HG03103 (cell line): Measurements from ENCODE around the gene EDNRA.
"Not testable (repeated sequence)": the region's sequence is repeated elsewhere in the genome, so short reads cannot be mapped to it uniquely, and the experiment has no call there.

Experiments used
- ATAC-seq: cut with Tn5 transposase; IDR thresholded peaks from one replicate; pipeline ENCODE4 v1.9.1; 2021; ENCODE audit warnings: low read depth; ENCODE audit not compliant: unreplicated experiment

Gene EDNRA

DNA sequence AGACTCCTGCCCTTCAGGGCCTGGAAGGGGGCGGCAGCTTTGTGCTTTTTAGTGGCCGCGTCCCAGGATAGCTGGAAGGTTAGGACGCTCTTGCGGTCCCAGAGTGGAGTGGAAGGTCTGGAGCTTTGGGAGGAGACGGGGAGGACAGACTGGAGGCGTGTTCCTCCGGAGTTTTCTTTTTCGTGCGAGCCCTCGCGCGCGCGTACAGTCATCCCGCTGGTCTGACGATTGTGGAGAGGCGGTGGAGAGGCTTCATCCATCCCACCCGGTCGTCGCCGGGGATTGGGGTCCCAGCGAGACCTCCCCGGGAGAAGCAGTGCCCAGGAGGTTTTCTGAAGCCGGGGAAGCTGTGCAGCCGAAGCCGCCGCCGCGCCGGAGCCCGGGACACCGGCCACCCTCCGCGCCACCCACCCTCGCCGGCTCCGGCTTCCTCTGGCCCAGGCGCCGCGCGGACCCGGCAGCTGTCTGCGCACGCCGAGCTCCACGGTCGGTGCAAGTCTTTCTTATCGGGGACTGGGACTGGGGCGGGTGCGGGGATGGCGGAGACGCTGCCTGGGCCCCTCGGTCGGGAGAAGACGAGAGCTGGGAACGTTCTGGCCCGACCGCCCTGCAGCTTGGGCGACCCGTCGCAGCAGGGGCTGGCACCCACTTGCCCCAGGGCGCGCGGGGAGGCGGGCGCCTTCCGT is at the start of gene EDNRA:
EDNRA (plus strand) TSS at position 207 of the 686 bp plus-strand sequence. CDS start 4,585 bp downstream, outside the sequence.
- ATAC-seq = no peak

DNA sequence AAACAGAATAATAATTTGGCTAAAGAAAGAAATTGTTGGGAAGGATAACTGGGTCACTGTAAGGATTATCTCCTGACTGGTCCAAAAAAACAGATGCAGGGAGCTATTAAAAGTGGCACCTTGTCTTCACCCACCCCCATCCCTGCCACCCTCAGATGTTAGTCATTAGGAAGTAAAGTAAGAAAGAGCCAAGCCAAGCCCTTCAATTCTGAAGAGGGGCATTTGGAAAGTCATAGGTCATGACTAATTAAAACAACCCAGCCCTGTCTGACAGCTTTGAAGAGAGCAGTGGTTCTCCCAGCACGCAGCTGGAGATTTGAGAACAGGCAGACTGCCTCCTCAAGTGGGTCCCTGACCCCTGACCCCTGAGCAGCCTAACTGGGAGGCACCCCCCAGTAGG is 46.5 kb upstream of the EDNRA start:
- ATAC-seq = not testable (repeated sequence)

DNA sequence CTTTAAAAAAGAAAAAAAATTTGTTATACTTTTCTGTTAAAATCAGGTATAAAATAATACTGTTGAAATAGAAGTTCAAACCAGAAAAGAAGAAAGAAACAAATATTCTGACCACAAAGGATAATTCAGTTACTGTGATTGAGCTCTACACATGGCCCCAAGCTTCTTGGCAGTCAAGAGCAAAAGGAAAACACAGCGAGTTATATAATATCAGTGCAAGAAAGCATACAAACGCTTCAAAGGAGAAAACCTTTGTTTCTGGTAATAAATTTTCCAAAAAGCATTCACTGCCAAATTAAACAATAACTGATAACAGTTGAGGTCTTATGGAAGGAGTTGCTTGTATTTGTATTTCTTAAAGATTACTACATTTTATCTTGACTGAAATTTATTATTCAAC is 40.5 kb upstream of the EDNRA start:
- no peak for ATAC-seq

GRCh38 chr4:147447786-147448185 is 33.1 kb upstream of the EDNRA start:
- no peak for ATAC-seq

DNA sequence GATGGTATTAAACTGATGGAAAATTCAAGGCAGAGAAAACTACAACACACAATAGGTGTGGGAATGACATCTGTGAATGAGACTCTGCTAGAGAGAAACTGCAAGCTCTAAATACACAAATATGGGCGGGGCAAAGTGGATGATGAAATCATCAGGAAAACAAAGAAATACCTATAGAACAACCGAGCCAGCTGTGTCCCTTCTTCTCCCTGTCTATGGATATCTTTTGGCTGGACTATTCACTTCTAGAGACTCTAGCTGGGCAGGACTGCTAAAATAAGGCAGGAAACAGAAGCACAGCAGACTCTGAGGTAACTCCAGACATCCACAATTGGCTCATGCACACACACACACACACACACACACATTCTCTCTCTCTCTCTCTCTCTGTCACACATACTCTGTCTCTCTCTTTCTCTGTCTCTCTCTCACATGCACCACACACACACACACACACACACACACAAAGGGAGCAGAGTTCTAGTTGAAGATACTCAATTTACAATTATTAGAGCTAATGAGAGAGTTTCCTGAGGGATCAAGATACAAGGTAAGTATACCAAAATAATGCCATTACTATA is 27.2 kb upstream of the EDNRA start:
- ATAC-seq = no peak

GRCh38 chr4:147456706-147457105 is 24.2 kb upstream of the EDNRA start:
- no peak for ATAC-seq

DNA sequence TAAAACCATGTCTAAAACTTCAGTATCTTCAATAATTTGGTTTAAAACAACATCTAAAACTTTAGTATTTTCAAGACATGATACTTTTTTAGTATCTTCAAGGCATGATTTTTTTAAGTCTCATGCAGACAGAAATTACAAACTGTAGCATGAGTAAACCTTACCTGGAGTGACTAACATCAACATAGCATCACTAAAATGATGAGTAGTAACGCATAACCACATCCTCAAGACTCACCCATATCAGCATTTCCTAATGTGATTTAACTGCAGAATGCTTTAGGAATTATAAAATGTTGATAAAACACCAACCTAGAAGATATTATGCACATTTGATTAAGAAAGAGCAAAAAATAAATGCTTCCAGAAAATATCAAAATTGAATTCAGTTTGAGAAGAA is 19.7 kb upstream of the EDNRA start:
- ATAC-seq = no peak

DNA sequence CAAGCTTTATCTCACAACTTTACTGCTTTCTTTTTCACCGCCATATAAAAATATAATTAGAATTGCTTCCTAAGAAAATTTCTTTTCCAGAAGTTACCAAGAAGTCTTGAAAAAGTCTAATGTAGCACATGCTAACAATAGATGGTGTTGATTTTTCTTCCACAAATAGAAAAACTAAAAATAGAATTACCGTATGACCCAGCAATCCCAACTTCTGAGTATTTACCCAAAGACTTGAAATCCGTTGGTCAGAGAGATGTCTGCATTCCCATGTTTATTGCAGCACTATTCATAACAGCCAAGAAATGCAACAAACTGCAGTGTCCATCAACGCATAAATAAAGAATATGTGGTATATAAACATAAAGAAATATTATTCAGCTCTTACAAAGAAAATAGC is 17.8 kb upstream of the EDNRA start:
- ATAC-seq = no peak

DNA sequence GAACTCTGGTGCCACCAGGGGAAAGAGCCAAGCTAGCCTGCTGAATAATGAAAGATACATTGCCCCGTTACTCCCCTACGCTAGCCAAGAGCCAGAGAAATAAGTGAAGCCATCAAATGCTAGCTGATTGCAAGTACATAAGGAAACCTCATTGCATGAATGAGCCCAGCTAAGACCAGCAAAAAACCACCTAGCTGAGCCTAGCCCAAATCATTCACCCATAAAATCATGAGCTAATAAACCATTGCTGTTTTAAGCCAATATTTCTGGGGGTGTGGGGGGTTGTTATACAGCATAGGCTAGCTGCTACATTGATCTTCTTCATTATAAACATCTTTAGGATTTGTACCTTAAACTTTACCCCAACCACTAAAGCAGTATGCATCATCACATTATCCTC is 15.4 kb upstream of the EDNRA start:
- ATAC-seq = no peak

DNA sequence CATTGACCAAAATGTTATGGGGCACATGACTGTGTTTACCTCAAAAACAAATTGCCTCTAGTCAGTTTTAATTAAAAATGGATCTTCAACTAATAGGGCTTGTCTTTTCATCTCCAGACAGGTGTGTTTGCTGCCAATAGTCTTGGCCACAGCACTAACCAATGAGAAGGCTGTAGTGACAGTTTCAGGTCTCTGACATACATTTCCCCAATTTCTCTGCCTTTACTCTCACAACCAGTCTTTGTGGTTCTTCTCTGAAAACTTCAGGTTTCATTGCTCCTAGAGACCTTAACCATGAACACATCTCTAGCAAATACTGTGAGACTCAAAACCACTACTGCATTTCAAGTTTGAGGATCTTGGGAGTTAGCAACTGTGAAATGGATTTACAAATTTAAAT is 3.5 kb upstream of the EDNRA start:
- peak; percentile 81 for ATAC-seq

- no peak for ATAC-seq
These were observed 1.5 kb upstream of the EDNRA start for GRCh38 chr4:147479376-147479775.

DNA sequence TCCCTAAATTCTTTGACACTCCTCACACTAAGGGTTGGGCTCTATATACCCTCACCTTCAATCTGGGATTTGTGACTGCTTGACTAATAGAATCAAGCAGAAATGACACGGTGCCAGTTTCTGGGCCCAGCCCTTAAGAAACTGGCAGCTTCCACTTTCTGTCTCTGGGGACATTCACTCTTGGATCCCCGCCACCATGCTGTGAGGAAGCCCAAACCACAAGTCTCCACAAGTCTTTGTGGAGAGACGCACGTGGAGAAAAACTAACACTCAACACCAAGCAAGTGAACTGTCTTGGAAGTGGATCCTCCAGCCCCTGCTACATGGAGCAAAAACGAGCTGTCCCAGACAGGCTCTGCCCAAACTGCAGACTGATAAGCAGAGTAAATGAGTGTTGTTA is 1.1 kb upstream of the EDNRA start:
- ATAC-seq = no peak

DNA sequence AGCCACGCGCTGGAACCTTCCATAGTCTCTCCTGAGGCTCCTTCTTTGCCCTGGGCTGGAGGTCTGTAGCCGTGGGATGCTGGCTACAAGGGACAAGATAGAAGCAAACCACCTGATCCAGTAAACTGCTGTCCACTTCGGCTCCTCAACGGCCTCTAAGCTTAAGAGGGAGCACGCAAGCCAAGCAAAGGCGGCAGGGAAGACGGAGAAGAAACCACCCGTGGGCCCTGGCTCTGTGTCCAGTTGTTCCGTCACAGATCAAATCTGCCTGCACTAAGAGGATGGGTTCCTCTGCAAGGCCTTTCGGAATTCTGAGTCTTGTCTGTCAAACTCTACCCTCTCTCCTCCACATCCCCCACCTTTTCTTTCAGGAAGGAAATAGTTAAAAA is 401 bp upstream of the EDNRA start:
- no peak for ATAC-seq

- no peak for ATAC-seq
These were observed 746 bp downstream of the EDNRA start for GRCh38 chr4:147481577-147482109.

DNA sequence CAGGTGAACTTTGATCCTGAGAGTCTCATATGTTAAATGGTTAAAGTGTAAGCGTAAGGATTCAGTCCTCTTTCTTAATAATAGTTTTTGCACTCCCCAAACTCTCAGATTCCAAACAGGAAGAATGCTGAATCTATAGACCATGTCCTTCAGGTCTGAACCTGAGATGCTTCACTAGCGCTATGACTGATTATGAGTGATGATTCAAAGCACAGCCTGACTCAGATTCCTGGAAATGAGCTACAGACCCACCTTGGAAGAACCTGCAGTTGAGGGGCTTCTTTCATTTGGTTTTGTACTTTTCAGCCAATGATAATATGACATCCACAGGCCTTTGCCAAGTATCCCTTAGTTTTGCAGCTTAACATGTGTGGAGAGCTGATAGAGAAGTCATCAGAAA is 1.4 kb downstream of the EDNRA start:
- ATAC-seq = no peak

DNA sequence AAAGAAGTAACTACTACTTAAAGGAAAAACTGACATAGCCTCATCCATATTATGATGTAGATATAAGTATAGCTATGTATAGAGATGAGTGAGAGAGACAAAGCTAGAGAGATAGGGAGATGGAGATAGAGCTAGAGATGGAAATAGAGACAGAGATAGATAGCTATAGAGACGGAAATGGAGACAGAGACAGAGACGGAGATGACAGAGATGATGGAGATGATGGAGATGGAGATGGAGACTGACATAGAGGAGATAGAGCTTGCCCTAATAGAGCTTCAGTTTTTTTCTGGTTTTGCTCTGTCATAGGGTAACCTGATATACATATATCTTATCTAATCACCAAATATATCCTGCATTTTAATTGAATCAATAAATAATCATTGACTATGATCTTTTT is 4.3 kb downstream of the EDNRA start:
- ATAC-seq = no peak

DNA sequence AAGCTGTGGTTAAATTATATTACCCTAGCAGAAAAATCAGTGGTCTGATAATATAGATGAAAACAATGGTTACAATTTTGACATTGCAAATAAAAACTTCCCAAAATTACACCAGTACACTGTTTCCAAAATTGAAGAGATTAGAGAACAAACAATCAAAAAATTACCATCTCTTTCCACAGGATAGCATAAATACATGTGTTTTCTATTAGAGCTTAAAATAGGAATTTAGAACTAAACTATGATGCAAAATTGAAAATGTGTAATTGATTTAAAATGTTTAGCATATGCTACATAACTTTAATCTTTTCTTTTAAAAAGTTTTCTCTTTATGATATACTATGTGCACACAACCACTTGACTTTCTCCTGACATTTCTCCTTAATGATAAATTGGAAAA is 6.7 kb downstream of the EDNRA start:
- no peak for ATAC-seq

DNA sequence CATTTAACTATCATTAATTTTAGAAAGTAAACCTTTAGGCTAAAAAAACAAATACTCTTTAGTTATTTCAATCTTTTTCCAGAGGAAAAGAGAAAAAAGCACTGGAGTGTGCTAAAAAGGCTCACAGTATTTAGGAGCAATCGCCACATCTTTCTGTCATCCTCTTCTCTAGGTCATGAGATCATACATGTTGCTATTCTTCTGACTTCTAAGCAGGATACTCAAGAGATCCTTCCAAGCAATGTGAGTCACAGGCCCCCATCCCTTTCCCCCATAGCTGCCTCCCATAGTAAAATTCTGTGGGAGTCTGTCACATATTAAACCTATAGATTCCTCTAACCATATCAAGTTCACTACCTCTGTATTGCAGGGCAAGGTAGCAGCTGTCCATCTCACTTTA is 7.7 kb downstream of the EDNRA start:
- no peak for ATAC-seq

DNA sequence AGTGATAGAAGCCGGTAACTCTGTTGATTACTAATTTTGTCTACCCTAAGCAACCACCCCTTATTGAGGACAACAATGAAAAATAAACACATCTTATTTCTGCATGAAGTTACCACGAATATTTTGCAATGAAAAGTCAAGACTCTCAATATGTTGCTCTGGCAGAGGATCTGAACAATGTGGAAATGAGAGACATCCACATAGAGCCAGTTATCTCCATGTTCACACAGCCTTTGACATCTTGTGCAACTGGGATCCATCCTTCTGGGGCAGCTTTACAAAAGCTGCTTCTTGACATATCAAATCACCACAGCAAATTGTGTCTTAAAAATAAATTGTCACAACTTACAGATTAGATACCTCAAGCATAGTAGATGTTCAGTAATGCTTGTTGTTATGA is 10.2 kb downstream of the EDNRA start:
- no peak for ATAC-seq

GRCh38 chr4:147492306-147492705 is 11.4 kb downstream of the EDNRA start:
- no peak for ATAC-seq

- ATAC-seq = no peak
These were observed 11.9 kb downstream of the EDNRA start for GRCh38 chr4:147492761-147493160.

DNA sequence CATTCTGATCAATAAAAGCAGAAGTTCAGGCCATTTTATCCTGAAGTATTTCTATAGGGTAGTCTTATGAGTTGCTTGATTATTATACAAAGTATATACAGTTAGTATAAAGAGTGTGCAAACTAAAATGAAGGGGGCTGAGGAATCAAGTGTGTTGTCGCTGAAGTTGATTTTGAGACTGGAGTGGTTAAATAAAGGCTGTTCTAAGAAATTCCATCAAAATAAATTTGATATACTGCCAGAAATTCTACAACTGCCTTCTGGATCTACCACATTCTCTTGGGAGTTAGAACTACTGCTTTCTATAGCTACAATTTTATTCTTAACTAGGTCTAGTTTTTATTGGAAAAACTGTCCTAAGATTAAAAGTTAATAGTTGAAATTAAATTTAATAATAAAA is 12.4 kb downstream of the EDNRA start:
- ATAC-seq = no peak
